ENCODE measurements around the gene TMEM101. TPM values are rescaled to one million over a fixed set of nuclear protein-coding genes. Genes with fewer than 3 reads are reported as not detected.

Gene TMEM101
- polyA plus RNA-seq, 1 donor (not counting 4 experiments of a cell fraction or from before 2014, with no cell fraction given): 20.1 TPM

- H3K4me3 ChIP-seq (ENCODE audit: control insufficient read depth in 2 of 3, extremely low read depth in 1 of 3, insufficient read depth in 2 of 3, low read depth in 1 of 3, low read length in 3 of 3): peak overlapping the region; percentile 20 to 46 (median 35)
- dilution Hi-C loops (cut with MboI; ENCODE audit: extremely low pct_ligation_motif_present, low sequenced_read_pairs): no loop called here
- peak overlapping the region; percentile 60 for H3K4me2 ChIP-seq (ENCODE audit: control insufficient read depth, extremely low read depth, insufficient read depth, low read depth, low read length)
- no peaks in the 10 kb centered on the region for H3K4me1 ChIP-seq (ENCODE audit: control insufficient read depth, extremely low read depth, insufficient read depth, low read length)
- H4K20me1 ChIP-seq (ENCODE audit: control insufficient read depth, extremely low read depth, insufficient read depth, low read length): no peaks in the 10 kb centered on the region
- no peaks in the 10 kb centered on the region for H3K79me2 ChIP-seq (ENCODE audit: control insufficient read depth, insufficient read depth, low read length)
- no peaks in the 10 kb centered on the region for H3K36me3 ChIP-seq (ENCODE audit: control insufficient read depth in 2 of 2, extremely low read depth in 1 of 2, insufficient read depth in 2 of 2, low read length in 2 of 2)
- no peaks in the 10 kb centered on the region for H3K9me1 ChIP-seq (ENCODE audit: control insufficient read depth, extremely low read depth, insufficient read depth, low read length)
- no peak overlapping the region for H3K27ac ChIP-seq (ENCODE audit: control insufficient read depth, insufficient read depth, low read length)
- no peak overlapping the region for H3K9ac ChIP-seq (ENCODE audit: control insufficient read depth, extremely low read depth, insufficient read depth, low read length)
- DNase-seq (ENCODE audit: low read depth, low spot score) (no peak), FAIRE-seq (no peak)
- H2AFZ ChIP-seq (ENCODE audit: control insufficient read depth, low read length): peak overlapping the region; percentile 30
- peaks cover 43% of the 10 kb centered on the region for H3K27me3 ChIP-seq (ENCODE audit: control insufficient read depth, extremely low read depth, insufficient read depth, low read length)
- no peak for TF ChIP-seq EZH2 (IDR thresholded peaks at IDR 0.05; ENCODE audit: low read length)
- TF ChIP-seq, protein P1, sequence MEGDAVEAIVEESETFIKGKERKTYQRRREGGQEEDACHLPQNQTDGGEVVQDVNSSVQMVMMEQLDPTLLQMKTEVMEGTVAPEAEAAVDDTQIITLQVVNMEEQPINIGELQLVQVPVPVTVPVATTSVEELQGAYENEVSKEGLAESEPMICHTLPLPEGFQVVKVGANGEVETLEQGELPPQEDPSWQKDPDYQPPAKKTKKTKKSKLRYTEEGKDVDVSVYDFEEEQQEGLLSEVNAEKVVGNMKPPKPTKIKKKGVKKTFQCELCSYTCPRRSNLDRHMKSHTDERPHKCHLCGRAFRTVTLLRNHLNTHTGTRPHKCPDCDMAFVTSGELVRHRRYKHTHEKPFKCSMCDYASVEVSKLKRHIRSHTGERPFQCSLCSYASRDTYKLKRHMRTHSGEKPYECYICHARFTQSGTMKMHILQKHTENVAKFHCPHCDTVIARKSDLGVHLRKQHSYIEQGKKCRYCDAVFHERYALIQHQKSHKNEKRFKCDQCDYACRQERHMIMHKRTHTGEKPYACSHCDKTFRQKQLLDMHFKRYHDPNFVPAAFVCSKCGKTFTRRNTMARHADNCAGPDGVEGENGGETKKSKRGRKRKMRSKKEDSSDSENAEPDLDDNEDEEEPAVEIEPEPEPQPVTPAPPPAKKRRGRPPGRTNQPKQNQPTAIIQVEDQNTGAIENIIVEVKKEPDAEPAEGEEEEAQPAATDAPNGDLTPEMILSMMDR (optimal IDR thresholded peaks at IDR 0.05 in 1 of 3, IDR thresholded peaks at IDR 0.05 in 1 of 3, conservative IDR thresholded peaks at IDR 0.05 in 1 of 3; ENCODE audit: extremely low read depth in 1 of 3, insufficient read depth in 2 of 3, low read length in 3 of 3): peak; percentile 13 to 39 (median 31)
- no peaks in the 10 kb centered on the region for H3K9me3 ChIP-seq (ENCODE audit: control insufficient read depth, low read depth, low read length)
These were observed 31.0 kb downstream of the TMEM101 start for GRCh38 chr17:43983515-43984411.

DNA sequence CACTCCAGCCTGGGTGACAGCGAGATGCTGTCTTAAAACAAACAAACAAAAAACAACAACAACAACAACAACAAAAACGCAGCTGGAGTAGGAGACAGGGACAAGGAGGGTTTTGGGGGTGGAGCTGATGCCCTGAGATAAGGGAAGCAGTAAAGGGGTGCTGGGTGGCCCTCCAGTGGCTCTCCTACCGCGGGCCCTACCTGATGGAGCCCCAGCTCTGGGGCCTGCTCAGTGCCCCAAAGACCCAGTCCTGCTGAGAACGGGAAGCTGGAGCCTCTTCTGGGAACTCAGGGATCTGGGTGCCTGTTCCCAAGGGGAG lies 31.6 kb downstream of the TMEM101 start:
- H3K36me3 ChIP-seq (ENCODE audit: control insufficient read depth in 2 of 2, extremely low read depth in 1 of 2, insufficient read depth in 2 of 2, low read length in 2 of 2): no peaks in the 10 kb centered on the region
- H3K4me3 ChIP-seq (ENCODE audit: control insufficient read depth in 2 of 3, extremely low read depth in 1 of 3, insufficient read depth in 2 of 3, low read depth in 1 of 3, low read length in 3 of 3): peak overlapping the region in 1 of 3 experiments; percentile 46
- TF ChIP-seq EZH2 (IDR thresholded peaks at IDR 0.05; ENCODE audit: low read length): no peak
- TF ChIP-seq, protein P1 (optimal IDR thresholded peaks at IDR 0.05 in 1 of 3, IDR thresholded peaks at IDR 0.05 in 1 of 3, conservative IDR thresholded peaks at IDR 0.05 in 1 of 3; ENCODE audit: extremely low read depth in 1 of 3, insufficient read depth in 2 of 3, low read length in 3 of 3): no peak
- no peak overlapping the region for H2AFZ ChIP-seq (ENCODE audit: control insufficient read depth, low read length)
- FAIRE-seq: no peak
- peaks cover 49% of the 10 kb centered on the region for H3K27me3 ChIP-seq (ENCODE audit: control insufficient read depth, extremely low read depth, insufficient read depth, low read length)
- H3K4me2 ChIP-seq (ENCODE audit: control insufficient read depth, extremely low read depth, insufficient read depth, low read depth, low read length): peak overlapping the region; percentile 60
- dilution Hi-C loops (cut with MboI; ENCODE audit: extremely low pct_ligation_motif_present, low sequenced_read_pairs): no loop called here
- H3K9ac ChIP-seq (ENCODE audit: control insufficient read depth, extremely low read depth, insufficient read depth, low read length): no peak overlapping the region
- no peak overlapping the region for H3K27ac ChIP-seq (ENCODE audit: control insufficient read depth, insufficient read depth, low read length)
- H3K9me3 ChIP-seq (ENCODE audit: control insufficient read depth, low read depth, low read length): no peaks in the 10 kb centered on the region
- no peaks in the 10 kb centered on the region for H3K79me2 ChIP-seq (ENCODE audit: control insufficient read depth, insufficient read depth, low read length)
- no peaks in the 10 kb centered on the region for H4K20me1 ChIP-seq (ENCODE audit: control insufficient read depth, extremely low read depth, insufficient read depth, low read length)
- H3K9me1 ChIP-seq (ENCODE audit: control insufficient read depth, extremely low read depth, insufficient read depth, low read length): no peaks in the 10 kb centered on the region
- H3K4me1 ChIP-seq (ENCODE audit: control insufficient read depth, extremely low read depth, insufficient read depth, low read length): no peaks in the 10 kb centered on the region
- DNase-seq (ENCODE audit: low read depth, low spot score): no peak
